ENCODE data around the gene PDLIM3.
"Not testable (repeated sequence)": the region's sequence is repeated elsewhere in the genome, so short reads cannot be mapped to it uniquely, and the experiment has no call there.

PDLIM3 gene

GRCh38 chr4:185532293-185532692, 3.0 kb downstream of the PDLIM3 start:
- TF ChIP-seq CTCF (IDR thresholded peaks at IDR 0.05; ENCODE audit: low read depth, low read length), result no peak
- no peak for DNase-seq (ENCODE audit: extremely low read depth, low read depth)

- not testable (repeated sequence) for DNase-seq (ENCODE audit: extremely low read depth, low read depth)
Observed at GRCh38 chr4:185531654-185532053, 3.7 kb downstream of the PDLIM3 start.

- DNase-seq (ENCODE audit: extremely low read depth, low read depth), result no peak
- TF ChIP-seq CTCF (IDR thresholded peaks at IDR 0.05; ENCODE audit: low read depth, low read length), result no peak
Observed at GRCh38 chr4:185529413-185529812, 5.9 kb downstream of the PDLIM3 start.

- no peak for TF ChIP-seq CTCF (IDR thresholded peaks at IDR 0.05; ENCODE audit: low read depth, low read length)
- DNase-seq (ENCODE audit: extremely low read depth, low read depth), result no peak
Observed at GRCh38 chr4:185524888-185525863, 10.1 kb downstream of the PDLIM3 start.

- no peak for TF ChIP-seq CTCF (IDR thresholded peaks at IDR 0.05; ENCODE audit: low read depth, low read length)
- no peak for DNase-seq (ENCODE audit: extremely low read depth, low read depth)
Observed at GRCh38 chr4:185523862-185524261, 11.4 kb downstream of the PDLIM3 start.

- no peak for TF ChIP-seq CTCF (IDR thresholded peaks at IDR 0.05; ENCODE audit: low read depth, low read length)
- no peak for DNase-seq (ENCODE audit: extremely low read depth, low read depth)
Observed at GRCh38 chr4:185522451-185522850, 12.9 kb downstream of the PDLIM3 start.

- DNase-seq (ENCODE audit: extremely low read depth, low read depth), result no peak
- no peak for TF ChIP-seq CTCF (IDR thresholded peaks at IDR 0.05; ENCODE audit: low read depth, low read length)
Observed at GRCh38 chr4:185520119-185520518, 15.2 kb downstream of the PDLIM3 start.
